Mesendoderm (in vitro differentiated cells): ENCODE data around the gene UPF3B.
"Not testable (repeated sequence)": the region's sequence is repeated elsewhere in the genome, so short reads cannot be mapped to it uniquely, and the experiment has no call there.

Experiments used
- DNase-seq: peaks from one replicate; pipeline ENCODE4 v3.0.0; 2013
- H2AK5ac ChIP-seq: 2 replicates; pipeline ENCODE4 v1.6.1; 2013; ENCODE audit warnings: low read length, inconsistent platforms
- H2BK120ac ChIP-seq: 2 replicates; pipeline ENCODE4 v1.6.1; 2013; ENCODE audit warnings: low read depth, mild to moderate bottlenecking, low read length, moderate library complexity, mixed read lengths
- H2BK15ac ChIP-seq: replicated peaks from 2 replicates; pipeline ENCODE4 v1.6.1; 2013; ENCODE audit warnings: low read depth, mild to moderate bottlenecking, moderate library complexity
- H2BK5ac ChIP-seq: 2 replicates; pipeline ENCODE4 v1.6.1; 2013; ENCODE audit warnings: low read length, inconsistent platforms
- H3K18ac ChIP-seq: 2 replicates; pipeline ENCODE4 v1.6.1; 2013; ENCODE audit warnings: mild to moderate bottlenecking, low read length, mixed read lengths
- H3K23ac ChIP-seq: one replicate; pipeline ENCODE4 v1.6.1; 2013; ENCODE audit warnings: low read length
- H3K27ac ChIP-seq: 2 replicates; pipeline ENCODE4 v1.5.1; 2013; ENCODE audit warnings: low read depth, mild to moderate bottlenecking, inconsistent platforms, low read length, moderate library complexity
- H3K27me3 ChIP-seq: 2 replicates; pipeline ENCODE4 v1.6.1; 2013; ENCODE audit warnings: low read length, control low read depth, mild to moderate bottlenecking, inconsistent platforms; ENCODE audit not compliant: insufficient read depth, poor library complexity
- H3K36me3 ChIP-seq: 2 replicates; pipeline ENCODE4 v1.6.1; 2013; ENCODE audit warnings: low read length, inconsistent platforms; ENCODE audit not compliant: control insufficient read depth, insufficient read depth
- H3K4ac ChIP-seq: one replicate; pipeline ENCODE4 v1.6.1; 2013; ENCODE audit warnings: low read depth, mild to moderate bottlenecking, low read length, moderate library complexity
- H3K4me1 ChIP-seq: 2 replicates; pipeline ENCODE4 v1.6.1; 2013; ENCODE audit warnings: low read depth, low read length, inconsistent platforms; ENCODE audit not compliant: control insufficient read depth
- H3K4me2 ChIP-seq: 2 replicates; pipeline ENCODE4 v1.6.1; 2013; ENCODE audit warnings: low read length
- H3K4me3 ChIP-seq: 2 replicates; pipeline ENCODE4 v1.5.1; 2013; ENCODE audit warnings: mild to moderate bottlenecking, low read length
- H3K56ac ChIP-seq: one replicate; pipeline ENCODE4 v1.6.1; 2013; ENCODE audit warnings: low read length
- H3K79me1 ChIP-seq: 2 replicates; pipeline ENCODE4 v1.6.1; 2013; ENCODE audit warnings: low read length, inconsistent platforms
- H3K79me2 ChIP-seq: 2 replicates; pipeline ENCODE4 v1.6.1; 2013; ENCODE audit warnings: mild to moderate bottlenecking, low read length; ENCODE audit not compliant: control insufficient read depth, insufficient read depth
- H3K9ac ChIP-seq: 2 replicates; pipeline ENCODE4 v1.6.1; 2013; ENCODE audit warnings: low read length, inconsistent platforms
- H4K5ac ChIP-seq: one replicate; pipeline ENCODE4 v1.6.1; 2013; ENCODE audit warnings: low read length
- H4K8ac ChIP-seq: one replicate; pipeline ENCODE4 v1.6.1; 2013; ENCODE audit warnings: low read depth, mild to moderate bottlenecking, control low read depth, low read length, moderate library complexity
- WGBS: extraction: QIAGEN DNeasy Blood & Tissue Kit; methylation state at CpG from one replicate; pipeline ENCODE4 v1.1.7; 2013; ENCODE audit warnings: low lambda C conversion rate, missing lambda C conversion rate; ENCODE audit not compliant: insufficient coverage; ENCODE audit errors: extremely low coverage; 5-methylcytosine and 5-hydroxymethylcytosine counted together

The UPF3B gene

DNA sequence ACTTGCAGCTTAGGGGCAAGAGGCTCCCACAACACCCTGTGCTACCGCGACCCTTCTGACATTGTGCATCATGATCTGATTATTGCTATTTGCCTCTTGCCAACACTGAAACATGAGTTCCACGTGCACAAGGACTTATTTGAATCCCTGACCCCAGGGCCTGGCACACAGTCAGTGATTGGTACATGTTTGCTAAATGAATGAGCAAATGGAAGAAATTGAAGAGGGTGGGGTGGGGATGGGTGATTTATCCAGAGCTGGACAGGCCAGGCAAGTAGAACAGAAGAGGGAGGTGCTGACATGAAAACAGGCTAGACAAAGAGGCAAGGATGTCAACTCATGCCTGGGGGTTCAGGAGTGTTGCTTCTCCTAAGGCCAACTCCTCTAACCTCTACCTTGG lies 36.5 kb downstream of the UPF3B start:
- no peak overlapping the region for H3K4ac ChIP-seq
- H4K8ac ChIP-seq, result no peak overlapping the region
- no peak overlapping the region for H4K5ac ChIP-seq
- H2AK5ac ChIP-seq, result no peak overlapping the region
- no peaks in the 10 kb centered on the region for H3K36me3 ChIP-seq
- H3K79me2 ChIP-seq, result no peaks in the 10 kb centered on the region
- H3K27me3 ChIP-seq, result no peaks in the 10 kb centered on the region
- no peak overlapping the region for H2BK5ac ChIP-seq
- no peaks in the 10 kb centered on the region for H3K79me1 ChIP-seq
- H3K9ac ChIP-seq, result no peak overlapping the region
- no peak overlapping the region for H3K4me3 ChIP-seq
- DNase-seq, result no peak
- no peak overlapping the region for H3K27ac ChIP-seq
- no peak overlapping the region for H3K18ac ChIP-seq
- H3K56ac ChIP-seq, result no peak overlapping the region
- H2BK120ac ChIP-seq, result no peak overlapping the region
- no peak overlapping the region for H3K4me2 ChIP-seq
- no peak overlapping the region for H2BK15ac ChIP-seq
- no peak overlapping the region for H3K23ac ChIP-seq
- H3K4me1 ChIP-seq, result no peaks in the 10 kb centered on the region
- no CpG with 5 or more reads among the region's 3 CpGs for WGBS

DNA sequence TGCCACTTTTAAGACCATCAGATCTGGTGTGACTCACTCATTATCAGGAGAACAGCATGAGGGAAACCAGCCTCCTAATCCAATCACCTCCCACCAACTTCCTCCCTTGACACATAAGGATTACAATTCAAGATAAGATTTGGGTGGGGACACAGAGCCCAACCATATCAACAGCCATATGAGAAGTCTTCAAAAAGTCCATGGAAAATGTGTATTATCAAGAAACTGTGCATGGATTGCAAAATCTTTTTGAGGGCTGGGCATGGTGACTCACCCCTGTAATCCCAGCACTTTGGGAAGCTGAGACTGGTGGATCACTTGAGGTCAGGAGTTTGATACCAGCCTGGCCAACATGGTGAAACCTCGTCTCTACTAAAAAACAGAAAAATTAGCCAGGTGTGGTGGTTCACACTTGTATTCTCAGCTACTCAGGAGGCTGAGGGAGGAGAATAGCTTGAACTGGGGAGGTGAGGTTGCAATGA lies 43.5 kb downstream of the UPF3B start:
- Histone ChIP-seq H2AK5ac (no peak overlapping the region), H3K4me2 (no peak overlapping the region), H4K5ac (no peak overlapping the region), H2BK5ac (no peak overlapping the region), H3K36me3 (no peaks in the 10 kb centered on the region), H3K27ac (no peak overlapping the region), H3K56ac (no peak overlapping the region), H2BK120ac (no peak overlapping the region), H3K18ac (no peak overlapping the region), H3K4me3 (no peak overlapping the region), H3K9ac (no peak overlapping the region), H3K79me1 (no peaks in the 10 kb centered on the region), H3K27me3 (no peaks in the 10 kb centered on the region), H3K79me2 (no peaks in the 10 kb centered on the region), H2BK15ac (no peak overlapping the region), H4K8ac (no peak overlapping the region), H3K4me1 (no peaks in the 10 kb centered on the region), H3K23ac (no peak overlapping the region), H3K4ac (no peak overlapping the region)
- no CpG with 5 or more reads among the region's 1 CpG for WGBS
- DNase-seq, result peak; percentile 82

DNA sequence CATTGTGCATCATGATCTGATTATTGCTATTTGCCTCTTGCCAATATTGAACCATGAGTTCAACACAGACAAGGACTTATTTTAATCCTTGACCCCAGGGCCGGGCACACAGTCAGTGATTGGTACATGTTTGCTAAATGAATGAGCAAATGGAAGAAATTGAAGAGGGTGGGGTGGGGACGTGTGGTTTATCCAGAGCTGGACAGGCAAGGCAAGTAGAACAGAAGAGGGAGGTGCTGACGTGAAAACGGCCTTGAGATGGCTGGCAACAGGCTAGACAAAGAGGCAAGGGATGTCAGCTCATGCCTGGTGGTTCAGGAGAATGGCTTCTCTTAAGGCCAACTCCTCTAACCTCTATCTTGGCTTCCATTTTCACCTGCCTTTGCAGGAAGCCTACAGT lies 44.3 kb downstream of the UPF3B start:
- not testable (repeated sequence) for H3K4me3 ChIP-seq, H3K18ac ChIP-seq, H3K9ac ChIP-seq, H3K4ac ChIP-seq, H3K27ac ChIP-seq, H3K56ac ChIP-seq, H3K4me2 ChIP-seq, H4K5ac ChIP-seq, H3K27me3 ChIP-seq, H4K8ac ChIP-seq, H3K36me3 ChIP-seq, H3K79me1 ChIP-seq, H2AK5ac ChIP-seq, DNase-seq, H3K4me1 ChIP-seq, H3K79me2 ChIP-seq, H2BK120ac ChIP-seq, H2BK5ac ChIP-seq, H2BK15ac ChIP-seq, H3K23ac ChIP-seq
- WGBS, result no CpG with 5 or more reads among the region's 4 CpGs

DNA sequence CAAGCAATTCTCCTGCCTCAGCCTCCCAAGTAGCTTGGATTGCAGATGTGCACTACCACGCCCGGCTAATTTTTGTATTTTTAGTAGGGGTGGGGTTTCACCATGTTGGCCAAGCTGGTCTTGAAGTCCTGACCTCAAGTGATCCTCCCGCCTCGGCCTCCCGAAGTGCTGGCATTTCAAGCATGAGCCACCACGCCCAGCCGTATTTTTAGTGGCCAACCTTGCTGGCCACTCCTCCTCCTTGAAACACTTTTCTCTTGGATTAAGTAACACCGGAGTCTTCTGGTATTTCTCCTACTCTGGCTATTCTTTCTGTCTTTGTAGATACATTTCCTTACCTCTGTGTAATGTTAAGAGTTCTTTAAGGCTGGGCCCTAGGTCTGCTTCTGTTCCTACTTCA lies 50.2 kb downstream of the UPF3B start:
- no peak for DNase-seq
- H3K4me2 ChIP-seq, result no peak overlapping the region
- H4K8ac ChIP-seq, result no peak overlapping the region
- H3K27me3 ChIP-seq, result no peaks in the 10 kb centered on the region
- H3K4me1 ChIP-seq, result no peaks in the 10 kb centered on the region
- H3K79me1 ChIP-seq, result no peaks in the 10 kb centered on the region
- H3K18ac ChIP-seq, result no peak overlapping the region
- no peak overlapping the region for H4K5ac ChIP-seq
- no peak overlapping the region for H3K4me3 ChIP-seq
- H3K4ac ChIP-seq, result no peak overlapping the region
- no peak overlapping the region for H2AK5ac ChIP-seq
- no peak overlapping the region for H3K23ac ChIP-seq
- H3K56ac ChIP-seq, result no peak overlapping the region
- no CpG with 5 or more reads among the region's 8 CpGs for WGBS
- no peak overlapping the region for H3K9ac ChIP-seq
- H3K27ac ChIP-seq, result no peak overlapping the region
- H2BK5ac ChIP-seq, result no peak overlapping the region
- no peak overlapping the region for H2BK15ac ChIP-seq
- no peak overlapping the region for H2BK120ac ChIP-seq
- H3K79me2 ChIP-seq, result no peaks in the 10 kb centered on the region
- H3K36me3 ChIP-seq, result no peaks in the 10 kb centered on the region

DNA sequence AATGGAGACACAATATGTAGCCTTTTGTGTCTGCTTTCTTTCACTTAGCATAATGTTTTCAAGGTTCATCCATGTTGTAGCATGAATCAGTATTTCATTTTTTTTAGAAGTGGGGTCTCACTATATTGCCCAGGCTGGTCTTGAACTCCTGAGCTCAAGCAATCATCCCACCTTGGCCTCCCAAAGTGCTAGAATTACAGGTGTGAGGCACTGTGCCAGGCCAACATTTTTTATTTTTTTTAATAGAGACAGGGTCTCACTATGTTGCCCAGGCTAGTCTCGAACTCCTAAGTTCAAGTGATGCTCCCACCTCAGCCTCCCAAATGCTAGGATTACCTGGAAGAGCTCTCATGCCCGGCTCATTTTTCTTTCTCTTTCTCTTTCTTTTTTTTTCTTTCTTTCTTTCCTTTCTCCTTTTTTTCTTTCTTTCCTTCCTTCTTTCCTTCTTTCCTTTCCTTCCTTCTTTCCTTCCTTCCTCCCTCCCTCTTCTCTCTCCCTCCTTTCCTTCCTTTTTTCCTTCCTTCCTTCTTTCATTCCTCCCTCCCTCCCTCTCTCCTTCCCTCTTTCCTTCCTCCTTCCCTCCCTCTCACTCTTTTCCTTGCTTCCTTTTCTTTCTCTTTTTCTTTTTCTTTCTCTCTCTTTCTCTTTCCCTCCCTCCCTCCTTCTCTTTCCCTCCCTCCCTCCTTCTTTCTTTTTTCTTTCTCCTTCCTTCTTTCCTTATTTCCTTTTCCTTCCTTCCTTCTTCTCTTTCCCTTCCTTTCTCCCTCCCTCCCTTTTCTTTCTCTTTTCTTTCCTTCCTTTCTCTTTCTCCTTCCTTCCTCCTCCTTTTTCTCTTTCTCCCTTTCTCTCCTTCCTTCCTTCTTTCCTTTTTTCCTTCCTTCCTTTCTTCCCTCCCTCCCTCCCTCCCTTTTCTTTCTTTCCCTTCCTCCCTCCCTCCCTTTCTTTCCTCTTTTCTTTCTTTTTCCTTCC lies 51.2 kb downstream of the UPF3B start:
- Histone ChIP-seq H3K56ac (no peak overlapping the region), H2AK5ac (no peak overlapping the region), H2BK120ac (no peak overlapping the region), H3K36me3 (no peaks in the 10 kb centered on the region), H3K27ac (no peak overlapping the region), H3K27me3 (no peaks in the 10 kb centered on the region), H3K4ac (no peak overlapping the region), H3K79me2 (no peaks in the 10 kb centered on the region), H3K4me2 (no peak overlapping the region), H2BK5ac (no peak overlapping the region), H4K8ac (no peak overlapping the region), H3K9ac (no peak overlapping the region), H4K5ac (no peak overlapping the region), H3K18ac (no peak overlapping the region), H3K4me3 (no peak overlapping the region), H2BK15ac (no peak overlapping the region), H3K4me1 (no peaks in the 10 kb centered on the region), H3K23ac (no peak overlapping the region), H3K79me1 (no peaks in the 10 kb centered on the region)
- DNase-seq, result no peak
- no CpG with 5 or more reads among the region's 2 CpGs for WGBS
